Measurements from ENCODE around the gene ZNF560.

GRCh38 chr19:9467161-9467560 lies 31.3 kb downstream of the ZNF560 start:
- no peak for TF ChIP-seq POLR2AphosphoS5 (IDR thresholded peaks at IDR 0.05; ENCODE audit: low read depth, low read length)
- no peak for TF ChIP-seq TAF1 (IDR thresholded peaks at IDR 0.05; ENCODE audit: borderline replicate concordance, insufficient read depth, low read length)
- no peak for TF ChIP-seq SIN3A (IDR thresholded peaks at IDR 0.05; ENCODE audit: borderline replicate concordance, insufficient read depth, low read length)
